Melanocyte of skin (primary cell): Measurements from ENCODE around the gene C16orf96. TPM values are rescaled to one million over a fixed set of nuclear protein-coding genes. Genes with fewer than 3 reads are reported as not detected.

Experiments used
- small RNA-seq, 2 donors: library from RNA; depleted of rRNA; stranded (forward); fragments of <200 nt; gene quantifications; one replicate each; pipeline ENCODE3, GENCODE V24; 2012
- total RNA-seq, 2 donors: library from RNA; depleted of rRNA; stranded (reverse); fragments of >200 nt; gene quantifications; 2 replicates each; pipeline ENCODE4 v1.2.3, GENCODE V29; 2012

C16orf96 gene
- not detected for total RNA-seq

DNA sequence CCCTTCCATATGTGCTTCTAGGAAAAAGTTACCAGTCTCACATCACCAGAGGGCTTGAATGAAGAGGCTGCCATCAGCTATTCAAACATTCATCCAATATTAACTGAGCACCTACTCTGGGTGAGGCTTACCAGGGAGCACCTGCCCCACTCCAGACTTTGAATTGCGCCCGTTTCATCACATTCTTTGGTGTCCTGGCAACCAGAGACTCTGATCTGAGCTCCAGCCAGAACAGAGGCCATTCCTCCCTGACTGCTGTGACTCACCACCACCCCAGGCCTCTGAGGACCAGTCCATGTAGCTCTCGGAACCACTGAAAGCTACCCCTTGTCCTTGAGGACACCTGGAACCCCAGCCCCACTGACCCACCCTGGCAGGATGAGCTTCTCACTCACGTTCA, at the start of gene C16orf96:
C16orf96 (plus strand) TSS at position 229 of the 400 bp plus-strand sequence; CDS start at position 379, 150 bp downstream.

GRCh38 chr16:4538350-4539235, 17.5 kb upstream of the C16orf96 start, which contains the start of gene CDIP1:
TSS of gene CDIP1 (minus strand) at chr16:4538773. CDS start at chr16:4514130, 24,643 bp downstream.

DNA sequence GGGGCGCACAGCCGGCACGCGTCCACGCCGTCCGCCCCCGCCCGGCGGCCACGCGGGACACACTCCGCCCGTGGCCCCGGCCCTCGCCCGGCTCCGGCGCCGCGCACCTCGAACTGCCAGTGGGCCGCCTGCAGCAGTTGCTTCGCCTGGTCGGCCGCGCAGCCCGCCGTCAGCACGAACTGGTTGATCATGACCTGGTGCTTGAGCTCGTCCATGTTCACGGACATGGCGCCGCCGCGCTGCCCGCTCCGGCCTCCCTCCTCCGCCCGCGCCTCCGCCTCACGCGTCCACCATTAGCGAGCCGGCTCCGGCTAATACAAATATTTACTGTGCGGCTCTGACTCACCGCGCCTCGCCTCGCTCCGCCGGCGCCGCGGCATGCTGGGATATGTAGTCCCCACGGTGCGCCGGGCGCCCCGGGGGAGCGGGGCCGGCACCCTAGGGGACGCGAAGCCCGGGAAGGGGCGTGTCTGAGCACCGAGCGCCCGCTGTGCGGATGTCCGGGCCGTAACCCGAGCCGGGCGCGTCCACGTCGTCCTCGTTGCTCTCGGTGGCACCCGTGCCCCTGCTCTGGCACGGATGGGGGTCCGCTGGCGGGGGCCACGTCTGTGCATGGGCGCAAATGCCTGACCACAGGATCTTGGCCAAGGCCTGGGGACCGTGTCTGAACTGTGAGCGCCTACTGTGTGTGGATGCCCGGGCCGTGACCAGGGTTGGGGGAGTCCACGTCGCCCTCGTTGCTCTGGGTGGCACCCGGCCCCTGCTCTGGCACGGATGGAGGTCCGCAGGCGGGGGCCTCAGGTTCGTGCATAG, 58.6 kb downstream of the C16orf96 start, which contains the start of gene UBALD1:
UBALD1 (minus strand) TSS at position 318 of the 813 bp plus-strand sequence; CDS start at position 227, 91 bp downstream.

DNA sequence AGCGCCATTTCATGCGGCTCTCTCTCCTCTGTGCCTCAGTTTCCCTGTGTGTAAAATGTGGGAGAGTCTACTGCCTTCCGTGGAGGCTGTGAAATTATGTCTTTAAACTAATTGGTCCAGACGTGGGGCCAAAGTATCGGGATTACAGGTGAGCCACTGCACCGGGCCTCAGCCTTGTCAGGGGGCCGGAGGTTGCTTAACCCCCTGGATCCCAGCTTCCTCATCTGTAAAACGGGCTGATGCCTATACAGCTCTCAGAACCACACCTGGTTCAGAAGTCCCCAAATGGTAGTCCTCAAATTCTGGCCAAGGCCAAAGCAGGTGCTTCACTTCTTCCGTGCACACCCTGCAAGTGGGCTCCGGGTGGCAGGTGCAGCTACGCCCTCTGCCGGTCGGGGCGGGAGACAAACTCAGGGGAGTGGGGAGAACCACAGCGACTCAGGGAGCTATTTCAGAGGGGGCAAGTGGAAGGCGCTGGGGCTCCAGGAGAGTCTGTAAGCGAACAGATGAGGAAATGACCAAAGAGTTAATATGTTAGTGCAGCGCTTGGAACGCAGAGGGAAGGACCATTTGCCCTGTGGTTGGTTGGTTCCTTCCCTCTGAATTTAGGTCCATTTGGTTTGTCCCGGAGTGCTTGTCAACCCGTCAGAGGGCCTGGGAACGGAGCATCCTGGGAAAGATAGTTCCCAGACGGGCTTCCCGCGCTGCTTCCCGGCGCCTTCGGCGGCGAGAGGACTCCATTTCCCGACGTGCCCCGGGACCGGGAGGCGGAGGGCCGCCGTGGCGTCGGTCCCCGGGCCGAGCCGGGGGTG, 68.1 kb downstream of the C16orf96 start, which contains the start of gene MGRN1:
MGRN1 (plus strand) TSS at position 812 of the 812 bp plus-strand sequence. CDS start 135 bp downstream, outside the sequence.

Small RNA genes lying within 50 kb of the gene (small RNA-seq; reads per million reads assigned to genes)
- 0 reads per million in 2 donors for gene RN7SL850P

Other genes starting within 250 kb of the C16orf96 start
- gene GLIS2, start 240.3 kb upstream of the C16orf96 start, total RNA-seq = under 1 TPM; 0.33 to 0.34 TPM
- 10 to 100 TPM; 31.7 to 43.0 TPM for gene PAM16, start 205.0 kb upstream of the C16orf96 start, total RNA-seq
- 10 to 100 TPM in 1 of 2 donors, 1 to 10 TPM in 1; 7.3 to 28.9 TPM for gene VASN, start 184.5 kb upstream of the C16orf96 start, total RNA-seq
- gene CORO7, start 139.7 kb upstream of the C16orf96 start, total RNA-seq = 10 to 100 TPM; 34.3 to 37.5 TPM
- 10 to 100 TPM; 42.7 to 73.6 TPM for gene DNAJA3, start 130.5 kb upstream of the C16orf96 start, total RNA-seq
- gene NMRAL1, start 81.7 kb upstream of the C16orf96 start, total RNA-seq = 100 to 1,000 TPM; 100 to 119 TPM
- gene HMOX2, start 79.9 kb upstream of the C16orf96 start, total RNA-seq = 100 to 1,000 TPM in 1 of 2 donors, 10 to 100 TPM in 1; 60.6 to 105 TPM
- 10 to 100 TPM in 1 of 2 donors, 1 to 10 TPM in 1; 8.7 to 14.1 TPM for gene CDIP1, start 17.6 kb upstream of the C16orf96 start, total RNA-seq
- 10 to 100 TPM in 1 of 2 donors, 1 to 10 TPM in 1; 6.5 to 13.0 TPM for gene UBALD1, start 58.5 kb downstream of the C16orf96 start, total RNA-seq
- gene MGRN1, start 68.5 kb downstream of the C16orf96 start, total RNA-seq = 10 to 100 TPM; 49.0 to 76.4 TPM
- gene NUDT16L1, start 137.2 kb downstream of the C16orf96 start, total RNA-seq = 10 to 100 TPM; 21.3 TPM
- gene ANKS3, start 177.9 kb downstream of the C16orf96 start, total RNA-seq = 10 to 100 TPM; 12.7 to 14.5 TPM
- under 1 TPM; under 0.01 to 0.33 TPM for gene DNAAF8, start 178.2 kb downstream of the C16orf96 start, total RNA-seq
- gene ZNF500, start 210.8 kb downstream of the C16orf96 start, total RNA-seq = 10 to 100 TPM; 11.3 to 11.4 TPM
- gene SEPTIN12, start 232.0 kb downstream of the C16orf96 start, total RNA-seq = not detected
- not detected for gene SMIM22, start 239.0 kb downstream of the C16orf96 start, total RNA-seq
- gene ROGDI, start 246.3 kb downstream of the C16orf96 start, total RNA-seq = 10 to 100 TPM; 12.7 to 17.3 TPM